Mononuclear cell (primary cell): Measurements from ENCODE around the gene BMP7. TPM values are rescaled to one million over a fixed set of nuclear protein-coding genes. Genes with fewer than 3 reads are reported as not detected.
"Not testable (repeated sequence)": the region's sequence is repeated elsewhere in the genome, so short reads cannot be mapped to it uniquely, and the experiment has no call there.

Experiments
- H3K27me3 ChIP-seq: 2 replicates; pipeline ENCODE4 v1.6.0; 2011; ENCODE audit warnings: low read length, control low read depth; ENCODE audit not compliant: insufficient read depth
- H3K4me1 ChIP-seq: 2 replicates; pipeline ENCODE4 v1.5.1; 2011; ENCODE audit warnings: mild to moderate bottlenecking, low read length, control low read depth; ENCODE audit not compliant: insufficient read depth
- H3K4me3 ChIP-seq: 2 replicates; pipeline ENCODE4 v1.5.1; 2011; ENCODE audit warnings: mild to moderate bottlenecking, low read length, moderate library complexity
- H3K9me3 ChIP-seq: 2 replicates; pipeline ENCODE4 v1.5.1; 2011; ENCODE audit warnings: low read depth, mild to moderate bottlenecking, control low read depth, low read length
- total RNA-seq: library from RNA; depleted of rRNA; stranded (reverse); fragments of >200 nt; gene quantifications from one replicate; pipeline ENCODE4 v1.2.3, GENCODE V29; 2012

Gene BMP7
- total RNA-seq, 1 donor, result not detected

DNA sequence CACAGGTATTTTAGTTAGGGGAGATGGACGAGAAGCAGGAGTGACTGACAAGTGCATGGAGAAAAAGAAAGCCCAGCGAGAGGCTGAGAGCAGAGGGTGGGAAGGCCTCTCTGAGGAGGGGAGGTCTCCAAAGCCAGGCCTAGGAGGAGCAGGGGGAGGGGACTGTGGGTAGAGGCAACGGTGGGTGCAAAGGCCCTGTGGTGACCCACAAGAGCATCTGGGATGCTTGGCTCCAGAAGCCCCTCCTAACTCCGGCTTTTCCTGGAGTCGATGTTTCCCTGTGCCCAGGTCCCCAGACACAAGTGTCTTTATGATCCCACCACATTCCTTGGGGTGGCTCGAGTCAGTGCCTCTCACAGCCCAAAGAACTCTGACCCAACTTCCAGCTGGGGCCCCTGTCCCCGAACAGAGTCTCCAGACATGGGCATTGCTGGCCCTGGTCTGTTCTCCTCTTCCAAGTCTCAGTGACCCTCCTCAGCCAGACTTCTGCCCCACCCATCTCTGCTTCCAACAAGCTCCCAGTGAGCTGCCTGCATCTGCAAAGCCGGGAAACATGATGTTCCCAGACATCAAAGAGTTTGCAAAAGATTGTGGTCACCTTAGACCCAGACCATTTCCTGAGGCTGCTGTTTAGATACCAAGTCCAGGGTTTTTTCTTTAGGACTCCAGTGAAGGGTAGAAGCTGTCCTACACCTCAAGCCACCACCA, 11.1 kb upstream of the BMP7 start:
- Histone ChIP-seq H3K27me3 (no peaks in the 10 kb centered on the region), H3K9me3 (no peaks in the 10 kb centered on the region), H3K4me3 (no peak overlapping the region), H3K4me1 (no peaks in the 10 kb centered on the region)

DNA sequence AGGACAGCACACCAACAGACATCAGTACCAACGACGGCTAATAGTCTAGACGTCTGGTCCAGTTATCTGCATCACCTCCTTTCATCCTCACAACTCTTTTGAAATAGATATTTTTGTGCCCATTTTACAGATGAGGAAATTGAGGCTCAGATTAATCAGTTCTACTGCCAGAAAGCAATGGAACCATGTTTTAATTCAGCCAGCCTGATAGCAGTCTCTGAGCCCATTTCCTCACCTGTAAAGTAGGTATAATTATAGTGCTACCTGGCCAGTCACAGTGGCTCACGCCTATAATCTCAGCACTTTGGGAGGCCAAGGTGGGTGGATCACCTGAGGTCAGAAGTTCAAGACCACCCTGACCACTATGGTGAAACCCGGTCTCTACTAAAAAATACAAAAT, 9.8 kb upstream of the BMP7 start:
- Histone ChIP-seq H3K9me3 (no peaks in the 10 kb centered on the region), H3K4me1 (no peaks in the 10 kb centered on the region), H3K4me3 (no peak overlapping the region), H3K27me3 (no peaks in the 10 kb centered on the region)

DNA sequence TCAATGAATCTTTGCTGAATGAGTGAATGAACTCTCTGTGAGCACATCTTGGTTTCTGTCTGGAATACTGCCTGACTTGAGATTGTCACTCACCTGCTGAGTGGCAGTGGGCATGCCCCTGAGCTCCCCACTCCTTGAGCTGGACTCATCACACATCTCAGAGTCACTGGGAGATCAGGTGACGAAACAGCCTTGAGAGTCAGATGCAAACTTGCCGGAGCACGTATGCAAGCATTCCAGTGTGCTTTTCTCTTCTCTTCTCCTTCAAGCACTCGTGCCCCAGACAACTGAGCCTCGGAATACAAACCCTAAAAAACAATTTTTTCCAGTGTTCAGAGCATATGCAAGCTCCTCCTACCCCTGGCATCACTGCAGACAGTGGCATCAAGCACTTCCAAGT, 9.4 kb upstream of the BMP7 start:
- Histone ChIP-seq H3K27me3 (no peaks in the 10 kb centered on the region), H3K4me3 (no peak overlapping the region), H3K9me3 (no peaks in the 10 kb centered on the region), H3K4me1 (no peaks in the 10 kb centered on the region)

DNA sequence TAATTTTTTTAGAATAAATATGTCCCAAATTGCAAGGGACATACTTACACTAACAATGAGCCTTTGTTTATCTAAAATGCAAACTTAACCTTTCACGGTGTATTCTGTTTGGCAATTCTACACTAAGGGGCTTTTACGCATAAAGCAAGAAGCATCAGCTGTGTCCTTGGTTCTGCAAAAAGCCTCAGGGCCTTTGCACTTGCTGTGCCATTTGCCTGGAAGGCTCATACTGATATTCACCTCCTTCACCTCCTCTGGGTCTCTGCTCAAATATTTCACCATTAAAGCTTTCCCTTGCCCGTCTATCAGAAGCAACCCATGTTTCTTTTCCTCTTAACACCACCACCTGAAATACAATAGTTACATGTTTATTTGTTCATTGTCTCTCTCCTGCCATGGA, 8.9 kb upstream of the BMP7 start:
- no peaks in the 10 kb centered on the region for H3K4me1 ChIP-seq
- no peaks in the 10 kb centered on the region for H3K9me3 ChIP-seq
- H3K27me3 ChIP-seq, result no peaks in the 10 kb centered on the region
- H3K4me3 ChIP-seq, result no peak overlapping the region

DNA sequence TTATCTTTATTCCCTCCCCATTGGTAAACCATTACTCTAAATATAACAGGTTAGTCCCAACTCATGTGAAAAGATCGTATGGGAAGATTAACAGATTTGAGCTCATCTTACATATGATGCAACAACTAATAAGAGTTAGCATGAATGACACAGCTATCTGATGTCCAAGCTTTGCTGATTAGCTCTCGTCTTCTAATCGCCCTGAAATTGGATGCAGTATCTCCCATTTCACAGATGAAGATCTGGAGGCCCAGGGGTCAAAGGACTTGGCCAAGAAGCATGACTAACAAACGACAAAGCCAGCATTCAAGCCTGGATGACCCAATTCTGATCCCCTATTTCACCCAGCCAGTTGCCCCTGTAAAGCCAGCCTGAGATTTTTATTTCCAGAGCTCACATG, 8.4 kb upstream of the BMP7 start:
- H3K9me3 ChIP-seq, result no peaks in the 10 kb centered on the region
- peaks cover under 1% of the 10 kb centered on the region for H3K27me3 ChIP-seq
- no peak overlapping the region for H3K4me3 ChIP-seq
- H3K4me1 ChIP-seq, result no peaks in the 10 kb centered on the region

GRCh38 chr20:57274299-57274698, 7.9 kb upstream of the BMP7 start:
- H3K9me3 ChIP-seq, result no peaks in the 10 kb centered on the region
- H3K4me1 ChIP-seq, result no peaks in the 10 kb centered on the region
- H3K4me3 ChIP-seq, result no peak overlapping the region
- H3K27me3 ChIP-seq, result peaks cover 3% of the 10 kb centered on the region

DNA sequence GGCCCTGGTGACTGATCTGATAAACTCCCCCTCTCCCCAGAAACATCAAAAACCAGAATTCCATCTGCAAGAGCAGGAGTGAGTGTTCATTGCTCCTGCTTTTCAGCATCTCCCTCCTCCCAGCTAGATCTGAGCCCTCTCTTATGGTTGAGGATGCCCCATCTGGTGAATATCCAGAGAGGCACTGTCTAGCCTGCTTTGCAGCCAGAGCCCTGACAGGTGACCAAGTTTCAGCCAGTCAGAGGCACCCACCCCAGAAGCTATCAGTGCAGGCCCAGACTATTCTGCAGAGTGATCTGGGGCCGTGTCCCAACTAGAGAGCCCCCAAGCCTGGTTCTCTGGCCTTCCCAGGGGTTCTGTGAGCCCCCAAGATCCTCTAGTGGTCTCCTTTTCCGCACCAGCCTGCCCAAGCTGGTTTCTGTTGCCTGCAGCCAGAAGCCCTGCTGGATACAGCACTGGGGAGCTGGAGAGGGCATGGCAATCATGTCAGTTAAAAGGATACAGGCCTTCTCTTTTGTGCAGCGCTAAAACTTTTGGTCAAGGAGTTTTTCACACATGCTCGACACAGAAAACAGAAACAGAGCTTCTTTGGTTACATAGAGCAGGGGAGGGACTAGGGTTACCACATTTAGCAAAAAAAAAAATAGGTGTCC, 6.6 kb upstream of the BMP7 start:
- H3K27me3 ChIP-seq, result peaks cover 8% of the 10 kb centered on the region
- no peak overlapping the region for H3K4me3 ChIP-seq
- H3K9me3 ChIP-seq, result no peaks in the 10 kb centered on the region
- H3K4me1 ChIP-seq, result no peaks in the 10 kb centered on the region

- H3K9me3 ChIP-seq, result no peaks in the 10 kb centered on the region
- no peaks in the 10 kb centered on the region for H3K4me1 ChIP-seq
- H3K4me3 ChIP-seq, result no peak overlapping the region
- H3K27me3 ChIP-seq, result peaks cover 19% of the 10 kb centered on the region
Measured at GRCh38 chr20:57270204-57270984, 4.0 kb upstream of the BMP7 start.

GRCh38 chr20:57269148-57269984, 2.9 kb upstream of the BMP7 start:
- Histone ChIP-seq H3K4me3 (no peak overlapping the region), H3K27me3 (peaks cover 26% of the 10 kb centered on the region), H3K4me1 (no peaks in the 10 kb centered on the region), H3K9me3 (no peaks in the 10 kb centered on the region)

GRCh38 chr20:57268399-57269076, 2.1 kb upstream of the BMP7 start:
- peaks cover 34% of the 10 kb centered on the region for H3K27me3 ChIP-seq
- no peaks in the 10 kb centered on the region for H3K4me1 ChIP-seq

GRCh38 chr20:57267158-57267821, 849 bp upstream of the BMP7 start:
- no peak overlapping the region for H3K4me3 ChIP-seq
- H3K9me3 ChIP-seq, result no peaks in the 10 kb centered on the region
- H3K27me3 ChIP-seq, result peaks cover 46% of the 10 kb centered on the region
- H3K4me1 ChIP-seq, result no peaks in the 10 kb centered on the region

More at GRCh38 chr20:57268399-57269076, 2.1 kb upstream of the BMP7 start:
- Histone ChIP-seq H3K9me3 (no peaks in the 10 kb centered on the region), H3K4me3 (no peak overlapping the region)

DNA sequence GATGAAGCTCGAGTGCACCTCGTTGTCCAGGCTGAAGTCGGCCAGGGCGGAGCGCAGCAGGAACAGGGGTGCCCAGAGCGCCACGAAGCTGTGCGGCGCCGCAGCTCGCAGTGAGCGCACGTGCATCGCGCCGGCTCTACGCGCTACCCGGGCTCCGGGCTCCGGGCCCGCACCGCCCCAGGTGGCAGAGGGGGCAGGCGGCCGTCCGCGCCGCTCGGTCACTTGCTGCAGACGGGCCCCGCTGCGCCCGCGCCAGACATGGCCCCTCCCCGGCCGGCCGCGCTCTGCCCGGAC, 497 bp downstream of the BMP7 start:
- H3K27me3 ChIP-seq, result peaks cover 60% of the 10 kb centered on the region
- H3K9me3 ChIP-seq, result no peaks in the 10 kb centered on the region
- H3K4me3 ChIP-seq, result no peak overlapping the region

GRCh38 chr20:57265336-57265996, 975 bp downstream of the BMP7 start:
- no peaks in the 10 kb centered on the region for H3K4me1 ChIP-seq
- H3K27me3 ChIP-seq, result peaks cover 65% of the 10 kb centered on the region
- H3K4me3 ChIP-seq, result no peak overlapping the region
- H3K9me3 ChIP-seq, result no peaks in the 10 kb centered on the region

More for the DNA sequence above, 497 bp downstream of the BMP7 start:
- no peaks in the 10 kb centered on the region for H3K4me1 ChIP-seq

DNA sequence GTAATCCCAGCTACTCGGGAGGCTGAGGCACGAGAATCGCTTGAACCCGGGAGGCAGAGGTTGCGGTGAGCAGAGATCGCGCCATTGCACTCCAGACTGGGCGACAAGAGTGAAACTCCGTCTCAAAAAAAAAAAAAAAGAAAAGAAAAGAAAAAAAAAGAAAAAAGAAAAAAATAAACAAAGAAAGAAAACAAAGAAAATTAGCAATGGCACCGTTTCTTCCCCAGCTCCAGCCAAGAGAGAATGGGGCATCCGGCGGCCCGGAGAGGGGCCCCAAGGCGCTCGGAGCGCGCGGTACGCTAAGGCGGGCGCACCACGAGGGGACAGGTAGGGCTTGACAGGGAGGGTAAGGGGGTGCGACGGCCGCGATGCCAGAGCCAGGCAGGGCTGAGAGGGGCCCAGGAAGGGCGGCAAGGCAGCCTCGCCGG, 1.5 kb downstream of the BMP7 start:
- not testable (repeated sequence) for H3K4me1 ChIP-seq, H3K9me3 ChIP-seq
- H3K27me3 ChIP-seq, result peaks cover 70% of the 10 kb centered on the region

More for the DNA sequence above, 1.5 kb downstream of the BMP7 start:
- H3K4me3 ChIP-seq, result not testable (repeated sequence)
